Esophagus muscularis mucosa (tissue), 3 donors: ENCODE results near the gene KRTAP10-7.
"Not testable (repeated sequence)": the region's sequence is repeated elsewhere in the genome, so short reads cannot be mapped to it uniquely, and the experiment has no call there.

ENCODE experiments used
- CTCF ChIP-seq, 3 experiments: fragments of 200-600 bp in 2 of 3; fragments of 450-650 bp in 1 of 3; sonication (generic) in 2 of 3; IDR thresholded peaks; one replicate each; pipeline ENCODE4 v1.5.1; 2017 to 2019; ENCODE audit warnings: antibody characterized with exemption in 3 of 3, mild to moderate bottlenecking in 2 of 3, moderate library complexity in 1 of 3
- POLR2A ChIP-seq: fragments of 450-650 bp; IDR thresholded peaks from one replicate; pipeline ENCODE4 v1.6.1; 2017; ENCODE audit warnings: antibody characterized with exemption, moderate library complexity, mild to moderate bottlenecking, low read depth

GRCh38 chr21:44646366-44647221 lies 46.2 kb downstream of the KRTAP10-7 start, which contains the start of gene KRTAP10-11:
- not testable (repeated sequence) for TF ChIP-seq CTCF (IDR thresholded peaks at IDR 0.05); POLR2A
